AG08396 (cell line): Measurements from ENCODE around the gene IQCH.
"Not testable (repeated sequence)": the region's sequence is repeated elsewhere in the genome, so short reads cannot be mapped to it uniquely, and the experiment has no call there.

Experiments used
- DNase-seq: peaks from one replicate; pipeline ENCODE4 v3.0.0; 2012; ENCODE audit warnings: low spot score, mixed read lengths

IQCH gene

GRCh38 chr15:67397139-67397538 lies 142.6 kb downstream of the IQCH start:
- no peak for DNase-seq

- DNase-seq, result no peak
Measured at GRCh38 chr15:67399925-67400324, 145.3 kb downstream of the IQCH start.

GRCh38 chr15:67400890-67401289 lies 146.3 kb downstream of the IQCH start:
- no peak for DNase-seq

- no peak for DNase-seq
Measured at GRCh38 chr15:67401336-67401735, 146.8 kb downstream of the IQCH start.

GRCh38 chr15:67403428-67404154 lies 149.0 kb downstream of the IQCH start:
- no peak for DNase-seq

DNA sequence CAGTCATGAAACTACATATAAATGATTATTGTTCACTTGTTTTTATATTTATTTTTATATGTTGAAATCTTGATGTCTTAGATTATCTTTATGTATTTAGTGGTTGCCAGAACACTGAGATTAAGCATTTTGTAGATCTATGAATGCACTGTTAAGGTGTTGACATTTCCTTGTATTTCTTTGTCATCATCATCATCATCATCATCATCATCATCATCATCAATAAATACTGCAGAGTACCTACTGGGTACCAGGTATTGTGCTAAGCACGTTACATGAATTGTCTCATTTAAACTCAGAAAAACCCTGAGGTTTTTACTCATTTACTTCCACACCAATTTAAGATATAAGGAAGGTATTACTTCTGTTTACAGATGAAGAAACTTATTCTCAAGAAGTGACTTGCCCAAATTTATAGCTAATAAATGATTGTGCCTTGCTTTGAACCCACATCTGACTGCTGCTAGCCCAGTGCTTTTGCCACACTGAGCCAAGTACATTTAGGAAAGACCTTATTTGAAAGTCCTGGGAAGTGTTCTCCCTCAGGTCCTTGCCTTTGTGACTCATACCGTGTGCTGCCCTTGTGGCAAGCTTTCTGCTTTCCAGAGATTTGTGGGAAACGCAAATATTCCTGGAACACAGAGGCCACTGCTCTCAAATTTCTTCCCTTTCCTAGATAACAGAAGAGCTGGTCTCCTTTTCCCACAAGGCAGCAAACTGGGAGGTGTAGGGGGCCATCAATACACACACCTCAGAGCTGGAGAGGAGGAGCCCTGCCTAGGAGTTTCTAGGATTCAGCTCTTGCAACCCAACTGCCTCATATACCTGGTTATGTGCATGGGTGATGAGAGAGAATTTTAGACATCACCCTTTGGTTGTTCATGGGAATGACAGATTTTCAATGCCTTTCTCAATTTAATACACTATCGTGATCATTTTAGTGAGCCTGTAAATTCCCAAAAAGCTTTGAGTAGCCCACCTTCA lies 150.9 kb downstream of the IQCH start:
- peak; percentile 18 for DNase-seq

DNA sequence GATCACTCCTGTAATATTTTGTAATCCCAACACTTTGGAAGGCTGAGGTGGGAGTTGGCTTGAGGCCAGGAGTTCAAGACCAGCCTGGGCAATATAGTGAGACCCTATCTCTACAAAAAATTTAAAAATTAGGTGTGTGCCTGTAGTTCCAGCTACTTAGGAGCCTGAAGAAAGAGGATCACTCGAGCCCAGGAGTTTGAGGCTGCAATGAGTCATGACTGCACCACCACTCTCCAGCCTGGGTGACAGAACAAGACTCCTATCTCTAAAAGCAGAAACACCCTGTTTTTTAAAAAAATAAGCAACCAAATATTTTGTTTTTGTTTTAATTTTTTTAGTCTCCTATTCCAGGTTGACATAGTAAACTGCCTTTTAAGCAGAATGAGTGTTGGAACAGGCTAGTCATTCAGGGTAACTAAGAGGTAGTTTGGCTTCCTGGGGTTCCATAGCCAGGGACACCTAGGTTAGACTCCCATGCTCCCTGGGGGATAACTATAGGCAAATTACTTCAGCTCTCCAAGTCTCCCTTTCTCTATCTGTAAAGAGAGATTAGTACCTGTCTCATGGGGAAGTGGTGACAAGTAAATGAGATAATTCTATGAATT lies 151.8 kb downstream of the IQCH start:
- DNase-seq, result no peak

DNA sequence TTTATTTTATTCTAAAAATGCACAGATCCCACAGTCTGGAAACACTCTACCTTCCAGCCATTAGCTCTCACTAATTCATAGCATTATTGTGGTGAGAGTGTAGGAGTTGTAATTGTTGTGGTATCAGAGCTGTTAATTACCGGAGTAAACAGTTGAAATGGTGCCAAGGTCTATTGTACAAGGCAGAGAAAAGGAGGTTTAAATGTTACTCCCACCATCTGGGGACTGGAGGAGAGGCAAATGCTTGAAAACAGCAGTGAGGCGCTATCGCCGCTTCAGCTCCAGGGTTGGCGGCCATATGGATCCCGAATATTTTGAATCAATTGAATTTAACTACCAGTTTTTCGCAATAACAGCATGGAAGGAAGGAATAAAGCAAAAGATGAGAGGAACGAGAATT lies 153.2 kb downstream of the IQCH start:
- no peak for DNase-seq

- no peak for DNase-seq
Measured at GRCh38 chr15:67409175-67409574, 154.6 kb downstream of the IQCH start.

DNA sequence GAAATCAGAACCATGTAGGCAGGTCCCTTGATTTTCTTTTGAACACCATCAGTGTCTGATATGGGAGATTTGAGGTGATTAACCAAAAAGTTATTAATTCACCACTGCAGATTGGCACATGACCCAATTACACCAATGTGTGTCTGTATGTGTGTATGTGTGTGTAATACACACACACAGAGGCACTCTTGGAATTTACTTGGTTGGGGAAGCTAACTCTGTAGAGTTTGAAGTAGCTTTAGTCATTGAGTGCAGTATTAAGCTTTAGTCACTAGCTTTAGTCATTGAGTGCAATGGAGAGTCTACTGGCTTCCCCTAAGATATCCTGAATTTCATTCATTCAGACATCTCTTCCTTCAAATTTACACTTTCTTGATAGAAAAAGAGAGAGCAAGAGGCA lies 156.9 kb downstream of the IQCH start:
- DNase-seq, result no peak

GRCh38 chr15:67413770-67414390 lies 159.3 kb downstream of the IQCH start:
- peak; percentile 31 for DNase-seq

DNA sequence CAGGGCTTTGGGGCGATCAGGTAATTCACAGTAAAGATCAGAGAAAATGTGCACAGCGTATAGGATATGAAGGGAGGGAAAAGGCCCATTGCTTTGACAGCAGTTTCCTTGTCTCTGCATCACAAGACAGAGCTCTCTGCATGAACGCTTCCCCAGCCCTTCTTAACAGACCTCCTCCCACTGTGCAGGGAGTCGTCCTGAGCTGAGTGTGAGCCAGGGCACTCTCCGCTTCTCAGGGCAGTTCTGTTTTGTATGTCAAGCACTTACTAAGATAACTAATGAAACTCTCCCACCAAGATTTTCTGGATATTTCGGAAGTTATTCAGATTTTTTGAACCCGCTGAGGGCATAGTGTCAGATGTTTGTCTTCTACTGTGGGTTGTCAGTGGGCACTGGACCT lies 160.6 kb downstream of the IQCH start:
- DNase-seq, result no peak

- DNase-seq, result no peak
Measured at GRCh38 chr15:67416891-67417290, 162.3 kb downstream of the IQCH start.

- no peak for DNase-seq
Measured at GRCh38 chr15:67419705-67420104, 165.1 kb downstream of the IQCH start.

- DNase-seq, result no peak
Measured at GRCh38 chr15:67420137-67420536, 165.6 kb downstream of the IQCH start.

DNA sequence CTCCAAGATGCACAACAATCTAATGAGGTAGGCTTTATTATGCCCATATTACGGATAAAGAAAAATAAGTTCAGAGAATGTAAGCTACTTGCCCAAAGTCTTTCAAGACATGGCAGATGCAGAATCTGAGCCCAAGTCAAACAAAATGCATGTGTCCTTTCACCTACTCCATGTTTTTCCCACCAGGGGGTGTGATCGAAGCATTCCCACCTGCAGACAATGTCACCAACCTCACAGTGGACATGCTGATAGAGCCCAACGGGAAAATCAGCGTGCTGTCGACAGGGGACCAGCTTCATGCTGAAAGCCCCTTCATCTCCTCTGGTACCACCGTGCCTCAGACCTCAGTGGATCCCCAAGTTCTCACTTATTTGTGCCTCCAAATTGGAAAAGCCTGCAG lies 166.5 kb downstream of the IQCH start:
- DNase-seq, result no peak

DNA sequence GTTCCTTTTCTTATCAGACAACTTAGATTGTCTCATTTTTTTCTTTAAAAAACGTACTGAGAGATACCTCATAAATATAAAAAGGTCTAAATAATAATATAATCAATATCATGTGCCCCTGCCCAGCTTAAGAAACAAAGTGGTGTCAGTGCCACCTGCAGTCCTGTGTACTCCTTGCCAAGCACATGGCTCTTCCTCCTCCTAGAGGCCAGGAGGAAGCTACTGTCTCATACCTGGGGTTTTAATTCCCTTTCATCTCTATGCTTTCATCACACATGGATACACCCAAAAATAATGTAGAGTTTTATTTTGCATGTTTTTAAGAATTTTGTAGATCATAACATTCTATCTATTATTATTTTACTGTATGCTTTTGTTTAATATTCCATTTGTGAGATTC lies 167.7 kb downstream of the IQCH start:
- no peak for DNase-seq

GRCh38 chr15:67433495-67434099 lies 179.0 kb downstream of the IQCH start:
- peak; percentile 74 for DNase-seq

GRCh38 chr15:67436351-67437250 lies 182.0 kb downstream of the IQCH start:
- not testable (repeated sequence) for DNase-seq

DNA sequence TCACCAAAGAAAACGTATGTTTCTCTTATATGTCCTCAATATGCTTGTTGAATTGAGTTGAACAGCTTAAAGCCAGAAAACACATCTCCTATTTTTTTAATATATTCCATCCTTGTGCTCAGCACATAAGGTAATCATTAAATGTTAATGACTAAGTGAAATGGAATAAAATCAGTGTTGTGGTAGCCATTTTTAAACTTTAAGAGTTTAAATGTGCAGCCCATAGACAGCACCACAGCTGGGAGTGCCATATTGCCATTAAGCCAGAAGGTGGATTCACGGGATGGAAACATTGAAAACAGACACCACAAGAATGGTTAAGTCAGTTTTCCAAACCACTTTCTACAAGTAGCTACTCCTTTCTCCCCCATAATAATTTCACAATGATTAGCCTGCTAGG lies 189.5 kb downstream of the IQCH start:
- no peak for DNase-seq

GRCh38 chr15:67446449-67446848 lies 191.9 kb downstream of the IQCH start:
- DNase-seq, result no peak
